ENCODE results near the gene TMSB10.

- no peak for TF ChIP-seq ZBTB7A (IDR thresholded peaks at IDR 0.05; ENCODE audit: low read depth)
- no peak for TF ChIP-seq FOXM1 (IDR thresholded peaks at IDR 0.05; ENCODE audit: borderline replicate concordance, low read depth)
Measured at GRCh38 chr2:84927275-84927627, 21.8 kb downstream of the TMSB10 start.

All from Ishikawa (cell line).